IMR-90 (cell line): Measurements from ENCODE around the gene MAK. TPM values are rescaled to one million over a fixed set of nuclear protein-coding genes. Genes with fewer than 3 reads are reported as not detected.
"Not testable (repeated sequence)": the region's sequence is repeated elsewhere in the genome, so short reads cannot be mapped to it uniquely, and the experiment has no call there.

Experiments
- ATAC-seq: fragments of 200-7000 bp; cut with Tn5 transposase; 2 replicates; pipeline ENCODE4 v1.9.1; 2020; ENCODE audit warnings: low read depth, mild to moderate bottlenecking, moderate library complexity
- BruUV-seq: library from RNA; stranded (reverse); fragments of 400-500 nt; replicated peaks from 2 replicates; lab custom pipeline; 2021; lab: Mats Ljungman, UMichigan
- CTCF ChIA-PET: fragments of 300-600 bp; formaldehyde crosslinking; extraction: SDS; loops from one replicate; lab custom pipeline; 2021; ENCODE audit warnings: antibody characterized with exemption; lab: Yijun Ruan, JAX
- POLR2A ChIA-PET: fragments of 300-600 bp; sonication (Branson Sonifier 250); formaldehyde crosslinking; loops from one replicate; lab custom pipeline; 2022; ENCODE audit warnings: antibody characterized with exemption; ENCODE audit not compliant: unreplicated experiment; lab: Charles Lee
- DNase-seq: peaks from one replicate; pipeline ENCODE4 v3.0.0; 2013
- H2AFZ ChIP-seq: replicated peaks from 2 replicates; pipeline ENCODE3; 2013; ENCODE audit warnings: low read length, mild to moderate bottlenecking; ENCODE audit not compliant: poor library complexity
- H2AK5ac ChIP-seq: 2 replicates; pipeline ENCODE4 v1.6.1; 2013; ENCODE audit warnings: low read depth, low read length, inconsistent platforms
- H2AK9ac ChIP-seq: replicated peaks from 2 replicates; pipeline ENCODE3; 2013; ENCODE audit warnings: mild to moderate bottlenecking, low read depth, low read length, moderate library complexity; ENCODE audit not compliant: poor library complexity
- H2BK120ac ChIP-seq: 2 replicates; pipeline ENCODE4 v1.6.1; 2013; ENCODE audit warnings: low read depth, low read length, inconsistent platforms
- H2BK15ac ChIP-seq: 3 replicates; pipeline ENCODE4 v1.6.1; 2013; ENCODE audit warnings: low read depth, low read length, inconsistent platforms
- H2BK20ac ChIP-seq: 2 replicates; pipeline ENCODE4 v1.6.1; 2013; ENCODE audit warnings: low read depth, mild to moderate bottlenecking, inconsistent platforms, low read length, moderate library complexity
- H2BK5ac ChIP-seq: 2 replicates; pipeline ENCODE4 v1.6.1; 2013; ENCODE audit warnings: mild to moderate bottlenecking, low read depth, low read length, inconsistent platforms; ENCODE audit not compliant: poor library complexity, severe bottlenecking
- H3K14ac ChIP-seq: replicated peaks from 2 replicates; pipeline ENCODE4 v1.6.1; 2013; ENCODE audit warnings: low read depth, low read length, inconsistent platforms
- H3K18ac ChIP-seq: 2 replicates; pipeline ENCODE4 v1.6.1; 2013; ENCODE audit warnings: low read depth, low read length, control low read depth
- H3K23ac ChIP-seq: 2 replicates; pipeline ENCODE4 v1.6.1; 2013; ENCODE audit warnings: low read depth, low read length, inconsistent platforms
- H3K27ac ChIP-seq: 2 replicates; pipeline ENCODE4 v1.5.1; 2013; ENCODE audit warnings: mild to moderate bottlenecking, control low read depth, low read length; ENCODE audit not compliant: insufficient read depth
- H3K27me3 ChIP-seq: 2 replicates; pipeline ENCODE4 v1.6.1; 2013; ENCODE audit warnings: low read length; ENCODE audit not compliant: control insufficient read depth, insufficient read depth
- H3K36me3 ChIP-seq: 2 replicates; pipeline ENCODE4 v1.6.1; 2013; ENCODE audit warnings: low read length, mixed read lengths; ENCODE audit not compliant: control insufficient read depth, insufficient read depth
- H3K4ac ChIP-seq: 2 replicates; pipeline ENCODE4 v1.6.1; 2013; ENCODE audit warnings: low read depth, low read length, inconsistent platforms
- H3K4me1 ChIP-seq: 2 replicates; pipeline ENCODE4 v1.6.1; 2013; ENCODE audit warnings: low read length, mixed read lengths; ENCODE audit not compliant: control insufficient read depth, insufficient read depth
- H3K4me2 ChIP-seq: 2 replicates; pipeline ENCODE4 v1.6.1; 2013; ENCODE audit warnings: low read depth, mild to moderate bottlenecking, control low read depth, low read length, moderate library complexity
- H3K4me3 ChIP-seq: 2 replicates; pipeline ENCODE4 v1.5.1; 2013; ENCODE audit warnings: low read depth, mild to moderate bottlenecking, control low read depth, low read length, moderate library complexity; ENCODE audit not compliant: insufficient read depth
- H3K56ac ChIP-seq: 2 replicates; pipeline ENCODE4 v1.6.1; 2013; ENCODE audit warnings: low read length, inconsistent platforms; ENCODE audit not compliant: insufficient read depth; ENCODE audit errors: extremely low read depth
- H3K79me1 ChIP-seq, 2 experiments: 2 replicates each; pipeline ENCODE4 v1.6.1; 2013; ENCODE audit warnings: low read length in 2 of 2, inconsistent platforms in 1 of 2, low read depth in 1 of 2
- H3K9ac ChIP-seq: 2 replicates; pipeline ENCODE4 v1.6.1; 2013; ENCODE audit warnings: low read depth, low read length, control low read depth
- H3K9me1 ChIP-seq: 2 replicates; pipeline ENCODE4 v1.6.1; 2013; ENCODE audit warnings: low read length, inconsistent platforms; ENCODE audit not compliant: insufficient read depth
- H3K9me3 ChIP-seq: 2 replicates; pipeline ENCODE4 v1.6.1; 2013; ENCODE audit warnings: low read length; ENCODE audit not compliant: control insufficient read depth, insufficient read depth
- H4K20me1 ChIP-seq: 2 replicates; pipeline ENCODE4 v1.6.1; 2013; ENCODE audit warnings: low read length, inconsistent platforms; ENCODE audit not compliant: insufficient read depth
- H4K5ac ChIP-seq: 2 replicates; pipeline ENCODE4 v1.6.1; 2013; ENCODE audit warnings: mild to moderate bottlenecking, low read depth, low read length, control low read depth
- H4K8ac ChIP-seq, 2 experiments: 2 replicates each; pipeline ENCODE4 v1.6.1; 2013; ENCODE audit warnings: low read depth in 2 of 2, low read length in 2 of 2, control low read depth in 1 of 2, inconsistent platforms in 1 of 2
- H4K91ac ChIP-seq: 2 replicates; pipeline ENCODE4 v1.6.1; 2013; ENCODE audit warnings: low read depth, low read length, inconsistent platforms; ENCODE audit not compliant: insufficient read depth
- CTCF ChIP-seq: conservative IDR thresholded peaks from 2 replicates; pipeline ENCODE4 v1.5.1; 2012; ENCODE audit warnings: mild to moderate bottlenecking, low read depth, low read length, improper control_type of control experiment
- MAFK ChIP-seq: IDR thresholded peaks from 2 replicates; pipeline ENCODE4 v1.6.1; 2012; ENCODE audit warnings: low read depth, low read length, improper control_type of control experiment
- RCOR1 ChIP-seq: IDR thresholded peaks from 2 replicates; pipeline ENCODE4 v1.6.1; 2012; ENCODE audit warnings: mild to moderate bottlenecking, low read length, improper control_type of control experiment; ENCODE audit not compliant: insufficient replicate concordance
- WGBS, 2 experiments: methylation state at CpG; one replicate each; pipeline versions ENCODE4 v1.1.5 to v1.1.7; 2013; ENCODE audit warnings: missing lambda C conversion rate in 2 of 2; ENCODE audit not compliant: insufficient read length in 1 of 2; ENCODE audit errors: extremely low coverage in 2 of 2; 5-methylcytosine and 5-hydroxymethylcytosine counted together
- dilution Hi-C: fragments of 300-500 bp; cut with HindIII; formaldehyde crosslinking; loops from one replicate; pipeline ENCODE4 v1.14.3; 2018; ENCODE audit warnings: low sequenced_read_pairs; ENCODE audit not compliant: unreplicated experiment
- in situ Hi-C: fragments of 300-500 bp; cut with MboI; formaldehyde crosslinking; loops from 3 replicates; pipeline ENCODE4 v1.14.3; 2019; ENCODE audit warnings: low sequenced_read_pairs, inconsistent platforms, mixed read lengths
- intact Hi-C: fragments of 100-400 bp; cut with micrococcal nuclease; formaldehyde crosslinking; loops from 2 replicates; pipeline ENCODE4 v1.10.0; 2022
- polyA plus RNA-seq, 3 experiments: library from polyadenylated mRNA; depleted of rRNA; stranded (reverse); fragments of >200 nt; gene quantifications; 2 replicates each; pipeline ENCODE4 v1.2.3, GENCODE V29; 2012; ENCODE audit warnings: low replicate concordance in 1 of 3
- total RNA-seq: library from RNA; depleted of rRNA; stranded (reverse); fragments of >200 nt; gene quantifications from 2 replicates; pipeline ENCODE4 v1.2.3, GENCODE V29; 2012

The MAK gene
- total and polyA plus RNA-seq, 2 of the 4 experiments (the other 2 are of a cell fraction), result not detected

DNA sequence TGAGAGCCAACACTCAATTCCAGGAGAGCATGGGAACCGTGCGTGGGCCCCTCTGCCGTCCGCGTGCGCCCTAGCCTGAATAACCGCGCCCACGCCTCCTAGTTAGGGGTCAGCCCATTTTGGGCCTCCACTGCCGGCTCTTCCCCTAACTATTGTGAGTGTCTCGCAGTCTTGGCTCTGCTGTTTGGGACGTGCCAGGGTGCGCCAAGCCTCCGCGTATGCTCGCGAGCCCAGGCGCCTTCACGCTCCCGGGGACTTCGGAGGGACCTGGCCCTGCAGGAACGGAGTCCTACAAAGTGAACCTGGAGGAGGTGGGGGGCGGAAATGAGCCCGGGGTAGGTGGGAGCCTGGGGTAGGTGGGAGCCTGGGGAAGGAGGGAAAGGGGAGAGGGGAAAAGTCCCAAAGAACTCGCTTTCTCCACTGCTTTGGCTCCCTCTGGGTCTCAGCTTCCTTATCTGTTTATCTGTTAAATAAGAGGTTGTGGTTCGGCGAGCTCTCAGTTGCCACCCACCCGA lies 44.4 kb upstream of the MAK start:
- no peaks in the 10 kb centered on the region for H4K20me1 ChIP-seq
- no peak overlapping the region for H2BK5ac ChIP-seq
- H2AK5ac ChIP-seq, result no peak overlapping the region
- H2AFZ ChIP-seq, result no peak overlapping the region
- no peak overlapping the region for H3K18ac ChIP-seq
- no peaks in the 10 kb centered on the region for H3K9me1 ChIP-seq
- no peak overlapping the region for H3K56ac ChIP-seq
- no peak overlapping the region for H3K14ac ChIP-seq
- no peak overlapping the region for H3K4ac ChIP-seq
- intact Hi-C loops (no loop called here), dilution Hi-C loops (no loop called here), in situ Hi-C loops (no loop called here)
- no peak overlapping the region for H2AK9ac ChIP-seq
- no peak overlapping the region for H3K23ac ChIP-seq
- no peak for ATAC-seq
- ChIA-PET CTCF (no interaction called here), POLR2A (no interaction called here)
- H3K79me1 ChIP-seq, result no peaks in the 10 kb centered on the region
- peaks cover 8% of the 10 kb centered on the region for H3K9me3 ChIP-seq
- peaks cover 70% of the 10 kb centered on the region for H3K27me3 ChIP-seq
- H2BK20ac ChIP-seq, result no peak overlapping the region
- H3K27ac ChIP-seq, result no peak overlapping the region
- H4K91ac ChIP-seq, result no peak overlapping the region
- H3K4me2 ChIP-seq, result no peak overlapping the region; the same call in 1 of the 2 replicates
- 8% methylated on average over 10 of the region's 28 CpGs; no CpG with 5 or more reads in 1 of the 2 experiments for WGBS, 2 experiments
- H2BK120ac ChIP-seq, result no peak overlapping the region
- no peaks in the 10 kb centered on the region for H3K36me3 ChIP-seq
- H3K9ac ChIP-seq, result no peak overlapping the region
- H4K5ac ChIP-seq, result no peak overlapping the region
- DNase-seq, result no peak
- BruUV-seq, result no TSS peak
- no peak overlapping the region for H4K8ac ChIP-seq
- no peak overlapping the region for H3K4me3 ChIP-seq
- H3K4me1 ChIP-seq, result no peaks in the 10 kb centered on the region
- TF ChIP-seq MAFK, result no peak
- TF ChIP-seq RCOR1, result no peak
- no peak for TF ChIP-seq CTCF
- H2BK15ac ChIP-seq, result no peak overlapping the region

DNA sequence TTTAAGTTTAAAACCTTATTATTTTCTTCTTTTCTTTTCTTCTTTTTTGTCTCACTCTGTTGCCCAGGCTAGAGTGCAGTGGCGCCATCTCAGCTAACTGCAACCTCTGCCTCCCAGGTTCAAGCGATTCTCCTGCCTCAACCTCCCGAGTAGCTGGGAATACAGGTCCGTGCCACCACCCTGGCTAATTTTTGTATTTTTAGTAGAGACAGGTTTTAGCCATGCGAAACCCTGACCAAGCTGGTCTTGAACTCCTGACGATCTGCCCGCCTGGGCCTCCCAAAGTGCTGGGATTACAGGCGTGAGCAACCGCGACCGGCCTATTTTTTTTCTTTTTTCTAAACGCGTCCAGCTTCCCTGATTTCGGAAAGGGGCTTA lies 43.9 kb upstream of the MAK start:
- H3K79me1 ChIP-seq, H3K9ac ChIP-seq, H3K27ac ChIP-seq, DNase-seq, H3K9me3 ChIP-seq, H3K4ac ChIP-seq, ATAC-seq, H4K5ac ChIP-seq, POLR2A ChIA-PET, dilution Hi-C loops, in situ Hi-C loops, CTCF ChIA-PET, H3K14ac ChIP-seq, H2BK15ac ChIP-seq, intact Hi-C loops, H3K4me2 ChIP-seq, H2BK5ac ChIP-seq, H4K20me1 ChIP-seq, H2BK20ac ChIP-seq, BruUV-seq, H3K4me3 ChIP-seq, H3K18ac ChIP-seq, H4K8ac ChIP-seq, H3K56ac ChIP-seq, H2AFZ ChIP-seq, H4K91ac ChIP-seq, H3K4me1 ChIP-seq, H3K9me1 ChIP-seq, H3K36me3 ChIP-seq, H2AK9ac ChIP-seq, H2BK120ac ChIP-seq, H2AK5ac ChIP-seq, H3K23ac ChIP-seq: not testable (repeated sequence)
- 9% methylated on average over 11 of the region's 14 CpGs; no CpG with 5 or more reads in 1 of the 2 experiments for WGBS, 2 experiments
- H3K27me3 ChIP-seq, result peaks cover 65% of the 10 kb centered on the region
